Endothelial cell (in vitro differentiated cells): ENCODE data around the gene MYO15B. TPM values are rescaled to one million over a fixed set of nuclear protein-coding genes. Genes with fewer than 3 reads are reported as not detected.

ENCODE experiments used
- DNase-seq: peaks from one replicate; pipeline ENCODE4 v3.0.0; 2021; ENCODE audit warnings: low spot score
- H3K27ac Mint-ChIP-seq: one replicate; pipeline ENCODE4 v1.8.0; 2021; ENCODE audit warnings: mixed read lengths, inconsistent platforms; ENCODE audit not compliant: unreplicated experiment
- H3K27me3 Mint-ChIP-seq: one replicate; pipeline ENCODE4 v1.8.0; 2021; ENCODE audit warnings: mild to moderate bottlenecking, moderate library complexity, mixed read lengths, inconsistent platforms; ENCODE audit not compliant: unreplicated experiment
- H3K36me3 Mint-ChIP-seq: one replicate; pipeline ENCODE4 v1.8.0; 2021; ENCODE audit warnings: mild to moderate bottlenecking, low read depth, mixed read lengths, inconsistent platforms; ENCODE audit not compliant: unreplicated experiment
- H3K4me1 Mint-ChIP-seq: one replicate; pipeline ENCODE4 v1.8.0; 2021; ENCODE audit warnings: mild to moderate bottlenecking, mixed read lengths, inconsistent platforms; ENCODE audit not compliant: unreplicated experiment
- H3K4me3 Mint-ChIP-seq: one replicate; pipeline ENCODE4 v1.8.0; 2021; ENCODE audit warnings: mild to moderate bottlenecking, mixed read lengths, inconsistent platforms; ENCODE audit not compliant: unreplicated experiment
- H3K9me3 Mint-ChIP-seq: one replicate; pipeline ENCODE4 v1.8.0; 2021; ENCODE audit warnings: mixed read lengths, inconsistent platforms; ENCODE audit not compliant: unreplicated experiment
- CTCF ChIP-seq: fragments of 200-600 bp; sonication (generic); IDR thresholded peaks from one replicate; pipeline ENCODE4 v1.5.0; 2021; ENCODE audit warnings: antibody characterized with exemption; ENCODE audit not compliant: unreplicated experiment
- total RNA-seq: library from RNA; stranded (reverse); fragmentation: NEBNext Ultra II Directional; extraction: Animal tissue kit (Norgen Biotek cat#: 25700); gene quantifications from one replicate; pipeline ENCODE4 v1.2.1, GENCODE V29; 2021; ENCODE audit not compliant: unreplicated experiment

Gene MYO15B
- total RNA-seq, 1 donor from 2014 or later = 224 TPM

GRCh38 chr17:75602644-75603043 is 15.0 kb downstream of the MYO15B start:
- H3K27ac Mint-ChIP-seq = no peak overlapping the region
- no peaks in the 10 kb centered on the region for H3K9me3 Mint-ChIP-seq
- H3K27me3 Mint-ChIP-seq = peaks cover 2% of the 10 kb centered on the region
- peaks cover 5% of the 10 kb centered on the region for H3K36me3 Mint-ChIP-seq
- no peak for DNase-seq
- H3K4me3 Mint-ChIP-seq = no peak overlapping the region
- TF ChIP-seq CTCF = no peak
- H3K4me1 Mint-ChIP-seq = no peaks in the 10 kb centered on the region

GRCh38 chr17:75603123-75603522 is 15.5 kb downstream of the MYO15B start:
- peaks cover 2% of the 10 kb centered on the region for H3K27me3 Mint-ChIP-seq
- H3K9me3 Mint-ChIP-seq = no peaks in the 10 kb centered on the region
- H3K36me3 Mint-ChIP-seq = peaks cover 5% of the 10 kb centered on the region
- H3K4me1 Mint-ChIP-seq = no peaks in the 10 kb centered on the region
- DNase-seq = no peak
- H3K4me3 Mint-ChIP-seq = no peak overlapping the region
- TF ChIP-seq CTCF = no peak
- no peak overlapping the region for H3K27ac Mint-ChIP-seq

- Mint-ChIP-seq H3K4me1 (no peaks in the 10 kb centered on the region), H3K4me3 (no peak overlapping the region), H3K27ac (no peak overlapping the region), H3K27me3 (peaks cover 2% of the 10 kb centered on the region), H3K36me3 (peaks cover 5% of the 10 kb centered on the region), H3K9me3 (no peaks in the 10 kb centered on the region)
- no peak for TF ChIP-seq CTCF
- DNase-seq = no peak
Measured at GRCh38 chr17:75604034-75604695, 16.6 kb downstream of the MYO15B start.

GRCh38 chr17:75605790-75606189 is 18.2 kb downstream of the MYO15B start:
- no peak overlapping the region for H3K27ac Mint-ChIP-seq
- H3K4me1 Mint-ChIP-seq = no peaks in the 10 kb centered on the region
- no peak for TF ChIP-seq CTCF

GRCh38 chr17:75607086-75607485 is 19.5 kb downstream of the MYO15B start:
- Mint-ChIP-seq H3K4me3 (no peak overlapping the region), H3K27ac (no peak overlapping the region)
- TF ChIP-seq CTCF = no peak

More at GRCh38 chr17:75605790-75606189, 18.2 kb downstream of the MYO15B start:
- H3K27me3 Mint-ChIP-seq = peaks cover 2% of the 10 kb centered on the region
- no peaks in the 10 kb centered on the region for H3K9me3 Mint-ChIP-seq
- DNase-seq = no peak
- no peak overlapping the region for H3K4me3 Mint-ChIP-seq
- peaks cover 5% of the 10 kb centered on the region for H3K36me3 Mint-ChIP-seq

More at GRCh38 chr17:75607086-75607485, 19.5 kb downstream of the MYO15B start:
- Mint-ChIP-seq H3K36me3 (peaks cover 9% of the 10 kb centered on the region), H3K9me3 (no peaks in the 10 kb centered on the region), H3K27me3 (peaks cover 2% of the 10 kb centered on the region), H3K4me1 (no peaks in the 10 kb centered on the region)
- DNase-seq = no peak
